GM20431 (cell line): Measurements from ENCODE around the gene KCTD18.

Source experiments
- in situ Hi-C: fragments of 300-500 bp; cut with MseI, MboI; formaldehyde crosslinking; loops from one replicate; pipeline ENCODE4 v1.15.0; 2020; ENCODE audit warnings: low sequenced_read_pairs; ENCODE audit not compliant: unreplicated experiment

The KCTD18 gene

GRCh38 chr2:200439981-200440380 is 69.9 kb downstream of the KCTD18 start:
- in situ Hi-C loops: no loop called here
